Panc1 (cell line): Measurements from ENCODE around the gene ANKRD40. TPM values are rescaled to one million over a fixed set of nuclear protein-coding genes. Genes with fewer than 3 reads are reported as not detected.
A peak's percentile ranks its signal among the peaks of the same experiment; 100 is the strongest.

Experiments used
- ATAC-seq: fragments of 200-7000 bp; cut with Tn5 transposase; 2 replicates; pipeline ENCODE4 v1.9.1; 2020; ENCODE audit warnings: mild to moderate bottlenecking, moderate library complexity
- BruUV-seq: library from RNA; stranded (reverse); fragments of 400-500 nt; replicated peaks from 2 replicates; lab custom pipeline; 2021; lab: Mats Ljungman, UMichigan
- CTCF ChIA-PET: fragments of 300-600 bp; sonication (Branson Sonifier 250); formaldehyde crosslinking; loops from one replicate; lab custom pipeline; 2022; ENCODE audit warnings: antibody characterized with exemption; lab: Charles Lee
- POLR2A ChIA-PET: fragments of 300-600 bp; sonication (Branson Sonifier 250); formaldehyde crosslinking; loops from one replicate; lab custom pipeline; 2022; ENCODE audit warnings: antibody characterized with exemption; lab: Charles Lee
- DNase-seq: peaks from one replicate; pipeline ENCODE4 v3.0.0-alpha.2; 2010; ENCODE audit warnings: low read depth, low spot score
- H3K27ac ChIP-seq: 2 replicates; pipeline ENCODE4 v1.5.1; 2011; ENCODE audit warnings: mild to moderate bottlenecking, low read length, inconsistent platforms
- H3K27me3 ChIP-seq: fragments of 200-500 bp; sonication (Bioruptor generic); 2 replicates; pipeline ENCODE4 v1.6.0; 2014; ENCODE audit warnings: low read length, inconsistent platforms; ENCODE audit not compliant: control insufficient read depth, insufficient read depth
- H3K36me3 ChIP-seq: fragments of 200-500 bp; sonication (Bioruptor generic); 2 replicates; pipeline ENCODE4 v1.5.1; 2014; ENCODE audit warnings: inconsistent platforms, mild to moderate bottlenecking, low read length, moderate library complexity; ENCODE audit not compliant: control insufficient read depth, insufficient read depth
- H3K4me1 ChIP-seq: 2 replicates; pipeline ENCODE4 v1.5.1; 2011; ENCODE audit warnings: inconsistent platforms, mild to moderate bottlenecking, low read length, moderate library complexity; ENCODE audit not compliant: control insufficient read depth, insufficient read depth
- H3K4me3 ChIP-seq, 2 experiments: 2 replicates each; pipeline ENCODE4 v1.5.1; 2011 to 2012; ENCODE audit warnings: low read depth in 2 of 2, low read length in 2 of 2, mild to moderate bottlenecking in 2 of 2, inconsistent platforms in 1 of 2, moderate library complexity in 1 of 2
- H3K9me3 ChIP-seq: fragments of 200-500 bp; sonication (Bioruptor generic); 2 replicates; pipeline ENCODE4 v1.5.1; 2014; ENCODE audit warnings: low read depth, mild to moderate bottlenecking, inconsistent platforms, low read length, moderate library complexity; ENCODE audit not compliant: control insufficient read depth, insufficient read depth
- CTCF ChIP-seq: fragments of 450-650 bp; IDR thresholded peaks from 2 replicates; pipeline ENCODE4 v1.5.1; 2017; ENCODE audit warnings: mild to moderate bottlenecking
- POLR2AphosphoS5 ChIP-seq: IDR thresholded peaks from 2 replicates; pipeline ENCODE4 v1.6.1; 2012; ENCODE audit warnings: mild to moderate bottlenecking, low read depth, low read length, moderate library complexity
- SIN3A ChIP-seq: IDR thresholded peaks from 2 replicates; pipeline ENCODE4 v1.6.1; 2012; ENCODE audit warnings: low read depth, mild to moderate bottlenecking, low read length, moderate library complexity, borderline replicate concordance; ENCODE audit not compliant: insufficient read depth
- TCF7L2 ChIP-seq: IDR thresholded peaks from 2 replicates; pipeline ENCODE4 v1.6.1; 2011; ENCODE audit warnings: mild to moderate bottlenecking, low read depth, low read length, inconsistent platforms
- in situ Hi-C: cut with HindIII; loops from 2 replicates; pipeline ENCODE4 v1.10.0; 2016; ENCODE audit warnings: low sequenced_read_pairs, low pct_unique_long_range_greater_than_20kb
- intact Hi-C: fragments of 100-400 bp; cut with micrococcal nuclease; formaldehyde crosslinking; loops from one replicate; pipeline ENCODE4 v1.10.0; 2022; ENCODE audit not compliant: unreplicated experiment
- total RNA-seq: library from RNA; stranded (reverse); gene quantifications from one replicate; pipeline ENCODE4 v1.2.1, GENCODE V29; 2021; ENCODE audit not compliant: unreplicated experiment
- TF ChIP-seq, protein P1 (sequence below), 2 experiments: IDR thresholded peaks; 2 replicates each; pipeline ENCODE4 v1.6.1; 2011 to 2012; ENCODE audit warnings: low read depth in 2 of 2, control low read depth in 1 of 2, low read length in 1 of 2, mild to moderate bottlenecking in 1 of 2, moderate library complexity in 1 of 2; ENCODE audit not compliant: insufficient read depth in 1 of 2

ANKRD40 gene
- total RNA-seq, 1 experiment from 2014 or later: 57.2 TPM

- Histone ChIP-seq H3K27ac (no peak overlapping the region), H3K9me3 (no peaks in the 10 kb centered on the region), H3K36me3 (peaks cover 3% of the 10 kb centered on the region; the same call in 1 of the 2 replicates), H3K4me3 (no peak overlapping the region), H3K27me3 (no peaks in the 10 kb centered on the region), H3K4me1 (peaks cover 14% of the 10 kb centered on the region)
- ChIA-PET CTCF (no interaction called here), POLR2A (no interaction called here)
- no TSS peak for BruUV-seq
- DNase-seq: no peak
- intact Hi-C loops (no loop called here), in situ Hi-C loops (no loop called here)
- TF ChIP-seq POLR2AphosphoS5: no peak
- ATAC-seq: no peak
Measured at GRCh38 chr17:50712641-50713040, 4.9 kb upstream of the ANKRD40 start.

DNA sequence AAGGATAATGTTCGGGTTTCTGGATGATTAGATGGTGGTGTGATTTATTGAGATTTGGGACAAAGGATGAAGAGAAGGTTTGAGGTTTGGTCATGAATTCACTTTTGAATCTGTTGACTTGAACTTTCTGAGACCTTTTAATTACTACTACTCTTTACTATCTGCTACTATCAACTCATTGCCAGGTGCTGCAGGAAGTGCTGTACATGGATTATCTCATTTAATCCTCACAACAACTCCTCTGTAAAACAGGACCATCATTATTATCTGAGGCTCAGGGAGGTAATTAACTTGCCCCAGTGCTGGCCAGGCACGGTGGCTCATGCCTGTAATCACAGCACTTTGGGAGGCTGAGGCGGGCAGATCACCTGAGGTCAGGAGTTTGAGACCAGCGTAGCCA is 2.9 kb upstream of the ANKRD40 start:
- BruUV-seq: no TSS peak
- ATAC-seq: no peak
- CTCF ChIA-PET: interaction anchor here (0.6 kb wide), 1 partner anchor 954 kb away, joined by 5 read pairs; no protein-coding TSS in a partner anchor
- no peak overlapping the region for H3K4me3 ChIP-seq
- intact Hi-C loops (no loop called here), in situ Hi-C loops (no loop called here)
- peaks cover 14% of the 10 kb centered on the region for H3K4me1 ChIP-seq
- TF ChIP-seq POLR2AphosphoS5 (no peak), SIN3A (no peak), CTCF (no peak), TCF7L2 (no peak)
- TF ChIP-seq, protein P1, sequence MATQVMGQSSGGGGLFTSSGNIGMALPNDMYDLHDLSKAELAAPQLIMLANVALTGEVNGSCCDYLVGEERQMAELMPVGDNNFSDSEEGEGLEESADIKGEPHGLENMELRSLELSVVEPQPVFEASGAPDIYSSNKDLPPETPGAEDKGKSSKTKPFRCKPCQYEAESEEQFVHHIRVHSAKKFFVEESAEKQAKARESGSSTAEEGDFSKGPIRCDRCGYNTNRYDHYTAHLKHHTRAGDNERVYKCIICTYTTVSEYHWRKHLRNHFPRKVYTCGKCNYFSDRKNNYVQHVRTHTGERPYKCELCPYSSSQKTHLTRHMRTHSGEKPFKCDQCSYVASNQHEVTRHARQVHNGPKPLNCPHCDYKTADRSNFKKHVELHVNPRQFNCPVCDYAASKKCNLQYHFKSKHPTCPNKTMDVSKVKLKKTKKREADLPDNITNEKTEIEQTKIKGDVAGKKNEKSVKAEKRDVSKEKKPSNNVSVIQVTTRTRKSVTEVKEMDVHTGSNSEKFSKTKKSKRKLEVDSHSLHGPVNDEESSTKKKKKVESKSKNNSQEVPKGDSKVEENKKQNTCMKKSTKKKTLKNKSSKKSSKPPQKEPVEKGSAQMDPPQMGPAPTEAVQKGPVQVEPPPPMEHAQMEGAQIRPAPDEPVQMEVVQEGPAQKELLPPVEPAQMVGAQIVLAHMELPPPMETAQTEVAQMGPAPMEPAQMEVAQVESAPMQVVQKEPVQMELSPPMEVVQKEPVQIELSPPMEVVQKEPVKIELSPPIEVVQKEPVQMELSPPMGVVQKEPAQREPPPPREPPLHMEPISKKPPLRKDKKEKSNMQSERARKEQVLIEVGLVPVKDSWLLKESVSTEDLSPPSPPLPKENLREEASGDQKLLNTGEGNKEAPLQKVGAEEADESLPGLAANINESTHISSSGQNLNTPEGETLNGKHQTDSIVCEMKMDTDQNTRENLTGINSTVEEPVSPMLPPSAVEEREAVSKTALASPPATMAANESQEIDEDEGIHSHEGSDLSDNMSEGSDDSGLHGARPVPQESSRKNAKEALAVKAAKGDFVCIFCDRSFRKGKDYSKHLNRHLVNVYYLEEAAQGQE (IDR thresholded peaks at IDR 0.05; ENCODE audit: insufficient read depth in 1 of 2, low read depth in 2 of 2, low read length in 1 of 2): no peak
- no peak overlapping the region for H3K27ac ChIP-seq
- H3K36me3 ChIP-seq: peaks cover 3% of the 10 kb centered on the region; the same call in 1 of the 2 replicates
- DNase-seq: no peak
- no peaks in the 10 kb centered on the region for H3K27me3 ChIP-seq
- H3K9me3 ChIP-seq: no peaks in the 10 kb centered on the region
- POLR2A ChIA-PET: no interaction called here

- Histone ChIP-seq H3K36me3 (peaks cover 3% of the 10 kb centered on the region; the same call in 1 of the 2 replicates), H3K27ac (0 out of 2 replicates have a peak overlapping the region, but pooled peaks have one; percentile 13), H3K27me3 (no peaks in the 10 kb centered on the region), H3K4me1 (peaks cover 14% of the 10 kb centered on the region), H3K9me3 (no peaks in the 10 kb centered on the region), H3K4me3 (no peak overlapping the region)
- in situ Hi-C loops (no loop called here), intact Hi-C loops (no loop called here)
- CTCF ChIA-PET: interaction anchor here (0.6 kb wide), 1 partner anchor 72 kb away, joined by 4 read pairs; no protein-coding TSS in a partner anchor
- TF ChIP-seq, protein P1 (IDR thresholded peaks at IDR 0.05; ENCODE audit: insufficient read depth in 1 of 2, low read depth in 2 of 2, low read length in 1 of 2): no peak
- TF ChIP-seq CTCF (no peak), TCF7L2 (no peak), SIN3A (no peak), POLR2AphosphoS5 (no peak)
- DNase-seq (no peak), ATAC-seq (no peak)
- no TSS peak for BruUV-seq
- POLR2A ChIA-PET: no interaction called here
Measured at GRCh38 chr17:50710025-50710424, 2.3 kb upstream of the ANKRD40 start.
